ENCODE measurements around the gene SLC25A42. TPM values are rescaled to one million over a fixed set of nuclear protein-coding genes. Genes with fewer than 3 reads are reported as not detected.

The SLC25A42 gene
- polyA plus RNA-seq, 2 donors = 4.1 to 4.2 TPM

GRCh38 chr19:19056636-19057275 is 7.0 kb upstream of the SLC25A42 start:
- Histone ChIP-seq H3K27me3 (ENCODE audit: control insufficient read depth in 1 of 2, insufficient read depth in 2 of 2, low read length in 2 of 2) (no peaks in the 10 kb centered on the region), H3K27ac (ENCODE audit: low read depth in 2 of 2, low read length in 1 of 2) (no peak overlapping the region), H3K4me3 (ENCODE audit: low read depth in 1 of 2, low read length in 2 of 2) (no peak overlapping the region), H3K9me3 (ENCODE audit: control insufficient read depth in 2 of 2, insufficient read depth in 1 of 2, low read depth in 1 of 2, low read length in 1 of 2) (no peaks in the 10 kb centered on the region), H3K4me1 (ENCODE audit: control insufficient read depth in 2 of 2, insufficient read depth in 2 of 2, low read length in 1 of 2) (no peaks in the 10 kb centered on the region), H3K36me3 (ENCODE audit: control insufficient read depth in 2 of 2, insufficient read depth in 2 of 2, low read length in 1 of 2) (peaks cover 18 to 56% of the 10 kb centered on the region in 2 donors)
- WGBS, 2 donors = 80 to 81% methylated on average over 9 of the region's 9 CpGs

- H3K36me3 ChIP-seq (ENCODE audit: control insufficient read depth in 2 of 2, insufficient read depth in 2 of 2, low read length in 1 of 2) = peaks cover 18 to 50% of the 10 kb centered on the region in 2 donors
Observed at GRCh38 chr19:19057317-19057716, 6.5 kb upstream of the SLC25A42 start.

GRCh38 chr19:19057720-19058119 is 6.1 kb upstream of the SLC25A42 start:
- no peaks in the 10 kb centered on the region for H3K27me3 ChIP-seq (ENCODE audit: control insufficient read depth in 1 of 2, insufficient read depth in 2 of 2, low read length in 2 of 2)
- peaks cover 18 to 46% of the 10 kb centered on the region in 2 donors for H3K36me3 ChIP-seq (ENCODE audit: control insufficient read depth in 2 of 2, insufficient read depth in 2 of 2, low read length in 1 of 2)
- H3K4me1 ChIP-seq (ENCODE audit: control insufficient read depth in 2 of 2, insufficient read depth in 2 of 2, low read length in 1 of 2) = no peaks in the 10 kb centered on the region
- 82% methylated on average over 7 of the region's 7 CpGs for WGBS, 2 donors
- H3K27ac ChIP-seq (ENCODE audit: low read depth in 2 of 2, low read length in 1 of 2) = no peak overlapping the region
- H3K4me3 ChIP-seq (ENCODE audit: low read depth in 1 of 2, low read length in 2 of 2) = no peak overlapping the region
- H3K9me3 ChIP-seq (ENCODE audit: control insufficient read depth in 2 of 2, insufficient read depth in 1 of 2, low read depth in 1 of 2, low read length in 1 of 2) = no peaks in the 10 kb centered on the region

More at GRCh38 chr19:19057317-19057716, 6.5 kb upstream of the SLC25A42 start:
- H3K4me3 ChIP-seq (ENCODE audit: low read depth in 1 of 2, low read length in 2 of 2) = no peak overlapping the region
- H3K9me3 ChIP-seq (ENCODE audit: control insufficient read depth in 2 of 2, insufficient read depth in 1 of 2, low read depth in 1 of 2, low read length in 1 of 2) = no peaks in the 10 kb centered on the region
- no peak overlapping the region for H3K27ac ChIP-seq (ENCODE audit: low read depth in 2 of 2, low read length in 1 of 2)
- 90 to 92% methylated on average over 13 of the region's 13 CpGs for WGBS, 2 donors
- H3K4me1 ChIP-seq (ENCODE audit: control insufficient read depth in 2 of 2, insufficient read depth in 2 of 2, low read length in 1 of 2) = no peaks in the 10 kb centered on the region
- H3K27me3 ChIP-seq (ENCODE audit: control insufficient read depth in 1 of 2, insufficient read depth in 2 of 2, low read length in 2 of 2) = no peaks in the 10 kb centered on the region

GRCh38 chr19:19059018-19059836 is 4.6 kb upstream of the SLC25A42 start:
- Histone ChIP-seq H3K36me3 (ENCODE audit: control insufficient read depth in 2 of 2, insufficient read depth in 2 of 2, low read length in 1 of 2) (peaks cover 16 to 40% of the 10 kb centered on the region in 2 donors), H3K27ac (ENCODE audit: low read depth in 2 of 2, low read length in 1 of 2) (no peak overlapping the region), H3K27me3 (ENCODE audit: control insufficient read depth in 1 of 2, insufficient read depth in 2 of 2, low read length in 2 of 2) (no peaks in the 10 kb centered on the region), H3K4me1 (ENCODE audit: control insufficient read depth in 2 of 2, insufficient read depth in 2 of 2, low read length in 1 of 2) (no peaks in the 10 kb centered on the region), H3K9me3 (ENCODE audit: control insufficient read depth in 2 of 2, insufficient read depth in 1 of 2, low read depth in 1 of 2, low read length in 1 of 2) (no peaks in the 10 kb centered on the region), H3K4me3 (ENCODE audit: low read depth in 1 of 2, low read length in 2 of 2) (no peak overlapping the region)
- WGBS, 2 donors = 84% methylated on average over 17 of the region's 17 CpGs

- Histone ChIP-seq H3K4me3 (ENCODE audit: low read depth in 1 of 2, low read length in 2 of 2) (no peak overlapping the region), H3K36me3 (ENCODE audit: control insufficient read depth in 2 of 2, insufficient read depth in 2 of 2, low read length in 1 of 2) (peaks cover 9 to 32% of the 10 kb centered on the region in 2 donors), H3K4me1 (ENCODE audit: control insufficient read depth in 2 of 2, insufficient read depth in 2 of 2, low read length in 1 of 2) (peaks cover 2 to 5% of the 10 kb centered on the region in 2 donors), H3K27me3 (ENCODE audit: control insufficient read depth in 1 of 2, insufficient read depth in 2 of 2, low read length in 2 of 2) (no peaks in the 10 kb centered on the region), H3K27ac (ENCODE audit: low read depth in 2 of 2, low read length in 1 of 2) (no peak overlapping the region), H3K9me3 (ENCODE audit: control insufficient read depth in 2 of 2, insufficient read depth in 1 of 2, low read depth in 1 of 2, low read length in 1 of 2) (no peaks in the 10 kb centered on the region)
- WGBS, 2 donors = 83 to 84% methylated on average over 12 of the region's 12 CpGs
Observed at GRCh38 chr19:19059837-19060611, 3.8 kb upstream of the SLC25A42 start.

GRCh38 chr19:19061506-19061905 is 2.3 kb upstream of the SLC25A42 start:
- Histone ChIP-seq H3K4me1 (ENCODE audit: control insufficient read depth in 2 of 2, insufficient read depth in 2 of 2, low read length in 1 of 2) (peaks cover 4 to 6% of the 10 kb centered on the region in 2 donors), H3K27me3 (ENCODE audit: control insufficient read depth in 1 of 2, insufficient read depth in 2 of 2, low read length in 2 of 2) (no peaks in the 10 kb centered on the region), H3K9me3 (ENCODE audit: control insufficient read depth in 2 of 2, insufficient read depth in 1 of 2, low read depth in 1 of 2, low read length in 1 of 2) (no peaks in the 10 kb centered on the region), H3K27ac (ENCODE audit: low read depth in 2 of 2, low read length in 1 of 2) (no peak overlapping the region), H3K36me3 (ENCODE audit: control insufficient read depth in 2 of 2, insufficient read depth in 2 of 2, low read length in 1 of 2) (peaks cover 9 to 22% of the 10 kb centered on the region in 2 donors), H3K4me3 (ENCODE audit: low read depth in 1 of 2, low read length in 2 of 2) (no peak overlapping the region)
- 64 to 66% methylated on average over 8 of the region's 8 CpGs for WGBS, 2 donors

GRCh38 chr19:19062454-19063182 is 1.2 kb upstream of the SLC25A42 start:
- H3K4me1 ChIP-seq (ENCODE audit: control insufficient read depth in 2 of 2, insufficient read depth in 2 of 2, low read length in 1 of 2) = peaks cover 4 to 6% of the 10 kb centered on the region in 2 donors
- no peaks in the 10 kb centered on the region for H3K27me3 ChIP-seq (ENCODE audit: control insufficient read depth in 1 of 2, insufficient read depth in 2 of 2, low read length in 2 of 2)
- no peaks in the 10 kb centered on the region for H3K9me3 ChIP-seq (ENCODE audit: control insufficient read depth in 2 of 2, insufficient read depth in 1 of 2, low read depth in 1 of 2, low read length in 1 of 2)
- 75% methylated on average over 4 of the region's 4 CpGs for WGBS, 2 donors
- H3K27ac ChIP-seq (ENCODE audit: low read depth in 2 of 2, low read length in 1 of 2) = peak overlapping the region in 1 of 2 donors; percentile 74
- peaks cover 7 to 11% of the 10 kb centered on the region in 2 donors for H3K36me3 ChIP-seq (ENCODE audit: control insufficient read depth in 2 of 2, insufficient read depth in 2 of 2, low read length in 1 of 2)
- H3K4me3 ChIP-seq (ENCODE audit: low read depth in 1 of 2, low read length in 2 of 2) = no peak overlapping the region

- Histone ChIP-seq H3K27ac (ENCODE audit: low read depth in 2 of 2, low read length in 1 of 2) (peak overlapping the region; percentile 68 to 82), H3K4me1 (ENCODE audit: control insufficient read depth in 2 of 2, insufficient read depth in 2 of 2, low read length in 1 of 2) (peaks cover 6% of the 10 kb centered on the region in 2 donors), H3K9me3 (ENCODE audit: control insufficient read depth in 2 of 2, insufficient read depth in 1 of 2, low read depth in 1 of 2, low read length in 1 of 2) (no peaks in the 10 kb centered on the region), H3K4me3 (ENCODE audit: low read depth in 1 of 2, low read length in 2 of 2) (peak overlapping the region; percentile 66 to 70), H3K36me3 (ENCODE audit: control insufficient read depth in 2 of 2, insufficient read depth in 2 of 2, low read length in 1 of 2) (peaks cover 0 to 3% of the 10 kb centered on the region in 2 donors), H3K27me3 (ENCODE audit: control insufficient read depth in 1 of 2, insufficient read depth in 2 of 2, low read length in 2 of 2) (no peaks in the 10 kb centered on the region)
- 1% methylated on average over 23 to 29 of the region's 29 CpGs for WGBS, 2 donors
Observed at GRCh38 chr19:19064098-19064722, 416 bp downstream of the SLC25A42 start.
